Measurements from ENCODE around the gene FARP2.
"Not testable (repeated sequence)": the region's sequence is repeated elsewhere in the genome, so short reads cannot be mapped to it uniquely, and the experiment has no call there.

FARP2 gene

DNA sequence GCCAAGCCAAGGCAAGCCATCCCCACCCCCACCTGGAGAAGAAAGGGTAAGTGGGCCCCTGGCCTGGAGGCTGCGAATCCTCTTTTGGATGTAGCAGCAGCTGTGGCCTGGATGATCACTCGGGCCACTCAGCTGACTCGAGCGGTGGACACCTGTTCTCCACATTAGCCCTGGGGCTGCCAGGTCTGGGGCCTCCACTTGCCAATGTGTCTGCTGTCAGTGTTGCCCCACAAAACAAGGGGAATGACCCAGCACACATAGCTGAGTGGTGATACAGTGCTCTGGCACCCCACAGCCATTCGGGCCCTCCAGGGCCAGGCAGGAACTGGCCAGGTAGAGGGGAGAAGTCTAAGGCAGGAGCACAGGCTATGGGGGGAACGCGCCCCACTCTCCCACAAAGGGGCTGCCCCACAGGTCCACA lies 149.7 kb downstream of the FARP2 start:
- no peak for DNase-seq (ENCODE audit: low read depth)

DNA sequence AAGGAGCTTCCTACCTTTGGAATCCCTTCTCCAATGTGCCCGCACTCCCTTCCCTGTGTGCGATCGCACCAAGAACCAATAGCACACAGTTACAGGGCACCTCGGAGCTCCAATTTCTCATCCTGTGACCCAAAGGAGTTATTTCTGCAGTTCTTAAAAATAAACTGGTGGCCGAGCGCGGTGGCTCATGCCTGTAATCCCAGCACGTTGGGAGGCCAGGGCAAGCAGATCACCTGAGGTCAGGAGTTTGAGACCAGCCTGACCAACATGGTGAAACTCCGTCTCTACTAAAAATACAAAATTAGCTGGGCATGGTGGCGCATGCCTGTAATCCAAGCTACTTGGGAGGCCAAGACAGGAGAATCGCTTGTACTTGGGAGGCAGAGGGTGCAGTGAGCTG lies 150.2 kb downstream of the FARP2 start:
- DNase-seq (ENCODE audit: low read depth): not testable (repeated sequence)

DNA sequence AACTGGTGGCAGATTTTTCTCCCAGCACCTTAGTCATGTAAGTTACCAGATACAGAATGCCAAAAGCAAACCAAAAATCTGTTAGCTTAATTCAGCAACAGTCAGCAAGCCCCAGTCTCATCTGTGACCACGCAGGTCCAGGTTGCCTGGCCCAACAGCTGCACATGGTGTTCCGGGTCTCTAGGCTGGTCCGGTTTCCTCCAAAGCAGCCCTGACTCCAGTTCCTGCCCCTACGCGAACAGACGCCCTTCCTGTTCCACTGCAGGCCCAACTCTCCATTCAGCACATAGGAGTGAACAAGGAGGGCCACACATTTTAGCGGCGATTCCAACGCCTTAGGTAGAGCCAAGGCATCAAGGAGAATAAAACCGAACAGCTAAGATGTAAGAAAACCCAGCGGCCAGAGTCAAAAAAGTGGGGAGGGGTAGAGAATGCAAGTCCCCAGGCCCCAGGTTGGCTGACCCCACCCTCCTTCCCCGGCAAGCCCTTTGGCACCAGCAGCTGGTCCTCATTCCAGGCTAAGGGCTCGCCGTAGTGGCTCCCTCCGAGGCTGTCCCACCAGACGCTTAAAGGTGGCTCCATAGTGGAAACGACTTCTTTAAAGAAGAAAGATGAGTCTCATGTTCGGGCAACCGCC lies 150.8 kb downstream of the FARP2 start:
- no peak for DNase-seq (ENCODE audit: low read depth)

DNA sequence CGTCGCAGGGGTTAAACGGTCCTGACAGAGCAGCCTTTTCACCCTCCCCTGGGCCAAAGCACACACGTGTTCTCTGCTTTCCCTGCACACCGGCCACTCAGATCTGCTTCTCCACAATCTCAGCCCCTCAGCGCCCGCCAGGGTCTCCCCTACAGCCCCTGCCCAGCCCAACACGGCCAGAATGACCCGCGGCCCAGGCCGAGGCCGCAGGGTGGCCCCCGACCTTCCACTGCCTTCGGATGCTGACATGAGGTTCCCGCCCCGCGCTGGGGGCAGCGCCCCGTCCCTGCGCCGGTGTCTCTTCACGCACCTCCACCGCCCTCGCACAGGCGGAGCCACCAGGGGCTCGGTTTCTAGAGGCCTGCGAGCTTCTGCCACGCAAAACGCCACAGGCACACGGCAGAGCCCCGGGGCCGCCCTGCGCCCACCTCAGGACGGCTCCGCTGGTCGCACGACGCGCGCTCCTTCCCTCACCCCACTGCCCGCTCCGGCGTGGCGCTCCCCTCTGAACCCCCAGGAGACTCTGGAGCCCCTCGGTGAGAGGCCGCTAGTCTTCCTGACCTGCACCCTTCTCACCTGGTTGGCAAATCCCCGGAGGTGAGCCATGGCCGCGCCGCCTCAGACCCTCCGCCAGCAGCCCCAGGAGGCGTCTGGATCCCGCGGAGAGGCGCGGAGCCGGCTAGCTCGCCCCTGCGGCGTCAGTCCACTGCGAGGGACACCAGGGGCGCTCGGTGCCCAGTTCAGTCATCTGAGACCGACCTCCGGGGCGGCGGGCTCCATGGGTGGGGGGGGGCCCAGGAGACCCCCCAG lies 151.6 kb downstream of the FARP2 start:
- DNase-seq (ENCODE audit: low read depth): no peak

DNA sequence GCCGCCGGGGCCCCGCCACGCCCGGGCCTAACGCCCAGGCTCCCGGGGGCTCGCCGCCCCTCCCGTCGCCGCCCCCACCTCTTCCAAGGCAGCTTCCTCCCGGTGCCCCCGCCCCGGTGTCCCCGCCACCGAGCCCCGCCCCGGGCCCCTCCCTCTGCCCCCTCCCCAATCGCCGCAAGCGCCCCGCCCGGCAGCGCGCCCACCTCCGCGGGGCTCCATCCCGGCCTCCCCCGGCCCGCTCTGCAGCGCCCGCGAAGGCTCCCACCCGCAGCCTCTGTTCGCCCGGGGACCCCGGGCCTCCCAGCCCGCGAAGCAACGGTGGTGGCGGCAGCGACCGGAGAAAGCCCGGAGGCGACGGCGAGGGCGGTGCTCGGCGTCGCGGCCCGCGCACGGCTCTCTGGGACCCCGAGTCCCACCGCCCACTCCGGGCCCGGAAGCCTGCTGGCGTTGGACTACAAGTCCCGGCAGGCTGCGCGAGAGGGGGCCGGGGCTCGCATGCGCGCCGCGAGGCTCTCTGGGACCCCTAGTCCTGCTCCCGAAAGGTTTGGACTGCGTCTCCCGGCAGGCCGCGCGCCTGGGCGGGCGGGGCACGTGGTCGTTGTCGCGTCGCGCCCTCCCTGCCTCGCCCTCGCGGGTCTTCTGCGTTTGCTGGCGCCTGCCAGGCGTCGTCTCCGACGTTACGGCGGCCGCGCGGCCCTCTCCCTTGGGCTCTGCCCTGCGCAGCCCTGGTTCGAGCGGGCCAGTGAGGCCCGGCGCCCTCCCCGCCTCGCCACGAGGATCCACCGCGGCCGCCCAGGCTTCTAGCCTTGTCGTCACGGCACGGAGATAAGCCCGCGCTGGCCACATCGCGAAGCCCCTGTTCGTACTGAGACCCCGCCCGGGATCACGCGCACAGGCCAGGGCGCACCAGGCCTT lies 152.4 kb downstream of the FARP2 start, which contains the start of gene STK25:
TSS of gene STK25 (minus strand) at position 345 of the 915 bp plus-strand sequence. CDS start 549 bp downstream, outside the sequence.
- peak; percentile 96 for DNase-seq (ENCODE audit: low read depth)

DNA sequence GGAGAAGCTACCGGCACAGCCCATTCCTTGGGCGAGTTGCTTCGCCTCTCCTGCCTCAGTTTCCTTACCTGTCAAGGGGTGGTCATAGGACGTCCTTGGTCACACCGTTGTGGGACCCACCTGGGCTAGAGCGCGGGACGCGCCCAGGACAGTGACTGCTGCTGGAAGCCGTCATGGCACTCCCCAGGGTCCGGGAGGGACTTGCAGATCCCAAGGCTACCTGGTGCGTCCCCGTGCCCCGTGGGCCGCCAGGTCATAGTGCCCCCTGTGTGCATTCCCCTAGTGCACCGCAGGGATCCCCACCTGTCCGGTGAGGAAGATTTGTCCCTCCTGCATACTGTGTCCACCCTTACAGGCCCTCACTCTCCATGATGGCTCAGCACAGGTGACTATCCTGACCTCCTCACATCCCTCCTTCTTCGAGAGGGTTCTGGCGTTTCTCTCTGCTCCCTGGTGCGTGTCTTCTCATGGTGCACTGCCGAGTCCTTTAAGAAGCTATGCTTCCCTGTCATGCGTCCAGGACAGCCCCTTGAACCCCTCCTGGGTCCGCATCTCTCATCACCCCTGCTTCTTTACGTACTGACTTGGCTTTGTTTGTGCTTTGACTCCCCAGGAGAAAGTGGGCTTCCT lies 153.2 kb downstream of the FARP2 start:
- DNase-seq (ENCODE audit: low read depth): no peak

DNA sequence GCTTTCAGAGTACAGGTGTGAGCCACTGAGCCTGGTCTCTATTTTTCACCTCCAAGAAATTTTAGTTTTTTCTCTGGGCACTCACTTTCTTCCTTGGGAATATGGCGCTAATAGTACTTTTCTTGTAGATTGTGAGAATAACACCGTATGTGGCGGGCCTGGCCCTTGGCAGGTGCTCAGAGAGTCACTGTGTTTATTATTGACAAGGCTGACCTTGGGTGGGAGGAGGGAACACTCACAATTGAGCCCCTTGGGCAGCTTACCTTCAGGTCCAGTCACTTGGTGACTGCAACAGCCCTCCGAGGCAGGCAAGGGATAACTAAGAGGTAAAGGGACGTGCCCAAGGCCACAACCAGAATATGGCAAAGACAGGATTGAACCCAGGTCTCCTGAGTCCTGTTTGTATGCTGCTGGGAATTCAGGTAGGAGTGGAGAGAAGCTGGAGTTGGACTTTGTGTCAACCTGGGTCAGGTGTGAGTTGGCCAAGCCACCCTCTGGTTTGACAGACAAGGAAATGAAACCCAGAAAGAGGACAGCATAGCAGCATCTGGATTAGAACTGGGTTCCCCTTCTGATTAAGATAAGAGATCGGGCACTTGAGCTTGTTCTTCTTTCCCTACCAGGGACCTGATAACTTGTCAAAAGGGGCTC lies 155.1 kb downstream of the FARP2 start:
- no peak for DNase-seq (ENCODE audit: low read depth)

DNA sequence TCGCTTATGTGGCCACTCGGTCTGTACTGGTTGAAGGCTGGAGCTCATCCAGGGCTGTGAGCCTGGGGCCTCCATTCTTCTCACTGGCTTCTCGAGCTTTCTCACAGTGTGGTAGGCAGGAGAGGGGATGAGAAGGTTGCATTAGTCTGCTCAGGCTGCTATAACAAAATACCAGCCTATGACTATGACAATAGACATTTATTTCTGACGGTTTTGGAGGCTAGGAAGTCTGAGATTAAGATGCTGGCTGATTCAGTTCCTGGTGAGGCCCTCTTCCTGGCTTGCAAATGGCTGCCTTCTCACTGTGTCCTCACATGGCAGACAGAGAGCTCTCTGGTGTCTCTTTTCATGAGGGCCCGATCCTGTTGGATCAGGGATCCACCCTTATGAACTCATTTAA lies 158.5 kb downstream of the FARP2 start:
- DNase-seq (ENCODE audit: low read depth): no peak

DNA sequence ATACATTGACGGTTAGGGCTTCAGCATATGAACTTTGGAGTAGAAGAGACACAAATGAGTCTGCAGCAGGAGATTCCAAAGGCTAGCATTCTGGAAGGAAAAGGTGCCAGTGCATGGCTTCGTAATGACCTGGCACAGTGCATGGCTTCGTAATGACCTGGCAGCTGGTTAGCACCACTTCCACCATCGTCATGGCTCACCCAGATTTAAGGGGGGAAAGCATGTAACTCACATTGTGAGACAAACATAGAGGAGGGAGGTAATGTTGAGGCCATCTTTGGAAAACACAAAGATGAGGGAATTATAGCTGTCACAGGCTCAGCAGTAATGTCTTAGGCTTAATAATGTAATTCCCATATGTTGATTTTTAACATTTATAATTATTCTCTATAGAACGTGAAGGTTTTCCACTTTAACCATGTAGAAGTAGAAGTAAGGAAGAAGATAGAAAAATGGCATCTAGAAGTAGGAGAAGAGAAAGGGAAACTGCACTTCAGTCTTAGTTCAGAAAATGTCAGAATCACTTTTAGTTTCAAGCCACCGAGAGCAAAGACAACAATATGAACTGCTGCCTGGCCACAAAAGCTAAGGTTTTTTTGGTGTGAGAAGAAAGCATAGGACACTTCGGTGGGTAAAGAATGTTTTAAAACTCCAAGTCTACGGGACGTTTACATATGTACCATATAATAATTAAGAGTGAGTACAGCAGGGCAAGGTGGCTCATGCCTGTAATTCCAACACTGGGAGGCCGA lies 159.1 kb downstream of the FARP2 start:
- DNase-seq (ENCODE audit: low read depth): no peak

DNA sequence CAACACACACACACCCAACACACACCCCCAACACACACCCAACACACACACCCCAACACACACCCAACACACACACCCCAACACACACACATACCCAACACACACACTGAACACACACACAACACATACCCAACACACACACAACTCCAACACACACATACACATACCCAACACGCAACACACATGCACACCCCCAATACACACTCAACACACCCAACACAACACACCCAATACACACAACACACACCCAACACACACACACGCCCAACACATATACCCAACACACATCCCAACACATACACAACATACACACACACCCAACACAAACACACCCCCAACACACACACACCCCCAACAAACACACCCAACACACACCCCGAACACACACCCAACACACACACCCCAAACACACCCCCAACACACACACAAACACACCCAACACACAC lies 160.5 kb downstream of the FARP2 start:
- DNase-seq (ENCODE audit: low read depth): no peak

DNA sequence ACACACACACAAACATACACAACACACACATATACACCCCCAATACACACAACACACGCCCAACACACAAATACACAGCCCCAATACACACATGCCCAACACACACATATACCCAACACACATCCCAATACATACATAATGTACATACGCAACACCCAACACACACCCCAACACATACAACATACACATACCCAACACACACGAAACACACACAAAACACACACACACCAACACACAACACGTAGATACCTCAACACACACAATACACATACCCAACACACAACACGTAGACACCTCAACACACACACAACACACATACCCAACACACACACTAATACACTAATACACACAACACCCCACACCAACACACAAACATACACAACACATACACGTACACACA lies 161.2 kb downstream of the FARP2 start:
- DNase-seq (ENCODE audit: low read depth): no peak

DNA sequence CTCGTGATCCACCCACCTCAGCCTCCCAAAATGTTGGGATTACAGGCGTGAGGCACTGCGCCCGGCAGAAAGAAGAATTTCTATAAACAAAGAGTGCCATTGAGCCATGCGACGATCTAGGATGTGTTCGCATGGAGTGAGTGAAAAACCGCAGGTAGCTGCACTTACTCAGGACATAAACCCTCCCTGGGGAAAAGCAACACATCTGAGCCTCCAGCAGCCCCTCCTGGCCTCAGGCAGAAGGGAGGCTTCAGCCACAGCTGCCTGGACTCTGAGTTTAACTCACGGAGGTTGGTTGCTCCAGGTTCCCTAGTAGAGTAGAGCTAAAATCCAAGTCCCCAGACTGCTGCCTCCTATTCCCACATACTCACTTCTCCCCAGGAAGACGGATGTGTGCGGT lies 163.6 kb downstream of the FARP2 start:
- DNase-seq (ENCODE audit: low read depth): no peak

DNA sequence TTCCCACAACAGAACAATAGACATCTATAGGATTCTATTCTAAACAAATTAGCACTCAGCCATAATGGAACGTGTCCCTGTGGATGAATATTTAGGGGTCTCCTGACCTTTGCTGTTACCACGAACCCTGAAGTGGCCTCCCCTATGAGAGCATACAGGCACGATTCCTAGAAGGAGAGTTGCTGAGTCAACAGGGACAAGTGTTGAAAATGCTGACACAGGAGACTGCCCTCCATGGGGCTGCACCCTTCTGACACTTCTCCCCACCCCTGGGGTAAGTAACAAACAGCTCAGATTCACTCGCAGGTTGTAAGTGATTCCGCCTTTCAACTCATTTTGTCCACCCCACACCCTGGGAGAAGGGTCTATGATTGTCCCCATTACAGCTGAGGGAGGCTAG lies 166.4 kb downstream of the FARP2 start:
- no peak for DNase-seq (ENCODE audit: low read depth)

DNA sequence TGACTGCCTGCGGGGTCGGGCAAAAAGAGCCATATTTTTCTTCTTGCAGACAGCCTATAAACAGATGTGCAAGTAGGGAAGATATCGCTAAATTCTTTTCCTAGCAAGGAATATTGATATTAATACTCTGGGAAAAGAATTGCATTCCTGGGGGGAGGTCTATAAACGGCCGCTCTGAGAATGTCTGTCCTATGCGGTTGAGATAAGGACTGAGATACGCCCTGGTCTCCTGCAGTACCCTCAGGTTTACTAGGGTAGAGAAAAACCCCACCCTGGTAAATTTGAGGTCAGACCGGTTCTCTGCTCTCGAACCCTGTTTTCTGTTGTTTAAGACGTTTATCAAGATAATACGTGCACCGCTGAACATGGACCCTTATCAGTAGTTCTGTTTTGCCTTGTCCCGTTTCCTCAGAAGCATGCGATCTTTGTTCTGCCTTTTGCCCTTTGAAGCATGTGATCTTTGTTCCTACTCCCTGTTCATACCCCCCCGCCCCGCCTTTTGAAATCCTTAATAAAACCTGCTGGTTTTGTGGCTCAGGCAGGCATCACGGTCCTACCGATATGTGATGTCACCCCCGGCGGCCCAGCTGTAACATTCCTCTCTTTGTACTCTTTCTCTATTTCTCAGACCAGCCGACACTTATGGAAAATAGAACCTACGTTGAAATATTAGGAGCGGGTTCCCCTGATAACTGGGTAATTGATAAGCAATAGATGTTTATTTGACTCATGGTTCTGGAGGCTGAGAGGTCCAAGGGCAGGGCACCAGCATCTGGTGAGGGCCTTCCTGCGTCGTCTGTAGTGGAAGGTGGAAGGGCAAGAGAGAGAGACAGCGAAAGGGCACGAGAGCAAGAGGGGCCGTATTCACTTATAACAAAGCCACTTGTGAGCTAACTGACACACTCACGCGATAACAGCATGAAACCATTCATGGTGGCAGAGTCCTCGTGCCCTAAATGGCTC lies 170.0 kb downstream of the FARP2 start:
- not testable (repeated sequence) for DNase-seq (ENCODE audit: low read depth)

DNA sequence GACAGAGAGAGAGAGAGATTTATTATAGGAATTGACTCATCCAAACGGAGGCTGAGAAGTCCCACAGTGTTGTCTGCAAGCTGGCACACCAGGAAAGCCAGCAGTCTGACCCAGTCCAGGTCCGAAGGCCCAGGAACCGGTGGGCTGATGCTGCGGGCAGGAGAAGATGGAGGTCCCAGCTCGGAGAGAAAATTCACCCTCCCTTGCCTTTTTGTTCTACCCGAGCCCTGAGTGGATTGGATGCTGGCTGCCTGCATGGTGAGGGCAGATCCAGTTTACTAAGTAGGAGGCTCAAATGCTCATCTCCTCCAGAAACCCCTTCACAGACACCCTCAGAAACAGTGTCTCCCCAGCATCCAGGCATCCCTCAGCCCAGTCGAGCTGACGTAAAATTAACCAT lies 174.5 kb downstream of the FARP2 start:
- DNase-seq (ENCODE audit: low read depth): no peak

DNA sequence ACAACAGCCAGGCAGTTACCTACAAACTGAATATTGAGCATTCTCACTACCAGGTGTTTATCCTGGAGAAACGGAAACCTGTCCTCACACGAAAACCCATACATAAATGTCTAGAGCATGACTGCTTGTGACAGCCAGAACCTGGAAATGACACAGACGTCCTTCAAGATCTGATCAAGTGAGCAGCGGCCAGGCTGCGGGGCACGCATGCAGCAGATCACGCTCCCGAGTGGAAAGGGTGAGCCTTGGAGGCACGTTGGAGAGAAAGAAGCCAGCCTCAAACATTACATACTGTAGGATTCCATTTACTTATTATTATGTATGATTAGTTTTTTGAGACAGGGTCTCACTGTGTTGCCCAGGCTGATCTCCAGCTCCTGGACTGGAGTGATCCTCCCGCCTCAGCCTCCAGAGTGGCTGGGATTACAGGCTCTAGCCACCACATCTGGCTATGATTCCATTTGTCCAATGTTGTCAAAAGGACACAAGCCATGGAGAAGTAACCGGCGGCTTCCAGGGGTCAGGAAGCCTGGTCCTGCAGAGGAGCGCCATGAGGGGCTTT lies 175.2 kb downstream of the FARP2 start:
- no peak for DNase-seq (ENCODE audit: low read depth)

DNA sequence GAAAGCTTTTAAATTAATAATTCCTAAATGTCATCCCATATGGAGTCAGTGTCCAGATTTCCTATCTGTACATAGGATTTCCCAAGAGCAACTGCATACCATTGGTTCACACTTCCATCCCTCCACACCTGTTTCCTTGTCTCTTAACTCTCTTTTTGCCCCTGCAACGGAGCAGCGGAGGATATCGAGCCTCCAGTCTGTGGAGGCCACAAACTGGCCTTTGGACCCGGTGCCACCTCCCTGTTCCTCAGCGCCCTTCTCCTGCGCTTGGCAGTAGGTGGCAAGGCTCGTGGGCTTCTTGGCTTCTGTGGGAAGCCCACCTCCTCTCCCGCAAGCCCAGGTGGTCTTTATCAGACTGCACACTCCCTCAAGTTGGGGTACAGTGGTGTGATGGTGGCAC lies 176.1 kb downstream of the FARP2 start:
- no peak for DNase-seq (ENCODE audit: low read depth)

DNA sequence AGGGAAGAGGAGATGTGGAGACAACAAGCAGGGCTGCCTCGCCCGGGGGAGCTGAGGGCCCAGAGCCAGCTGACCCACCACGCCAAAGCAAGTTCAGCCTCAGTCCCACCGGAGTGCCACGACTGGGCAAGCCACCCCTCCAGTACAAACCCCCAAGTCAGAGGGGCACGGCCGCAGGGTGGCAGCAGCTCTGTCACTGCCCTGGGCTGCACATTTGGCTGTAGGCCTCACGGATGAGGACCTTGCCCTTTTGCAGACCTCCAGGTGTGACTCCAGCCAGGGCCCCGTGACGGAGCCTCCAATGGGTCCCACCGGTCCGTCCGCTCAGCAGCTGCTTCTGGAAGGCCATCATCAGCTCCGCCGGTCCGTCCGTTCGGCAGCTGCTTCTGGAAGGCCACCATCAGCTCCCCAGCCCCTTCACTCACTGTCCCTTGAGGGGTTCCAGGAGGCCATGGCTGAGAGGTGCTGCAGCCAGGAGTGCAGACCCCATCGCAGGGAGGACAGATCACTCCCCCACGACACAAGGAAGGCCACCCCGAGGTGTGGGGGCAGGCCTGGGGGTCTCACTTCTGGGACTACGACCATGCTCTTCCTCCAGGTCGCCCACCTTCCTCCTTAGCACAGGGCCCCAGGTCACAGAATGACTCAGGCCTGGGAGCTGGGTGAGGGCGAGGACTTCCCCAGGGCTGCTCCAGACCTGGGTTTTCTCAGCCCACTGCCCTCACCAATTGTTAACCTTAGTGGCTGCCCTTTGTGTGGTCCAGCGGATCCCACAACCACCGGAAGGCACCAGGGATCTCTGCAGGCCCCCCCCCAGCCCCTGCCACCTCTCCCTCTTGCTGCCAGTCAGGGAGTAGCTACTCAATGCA lies 176.9 kb downstream of the FARP2 start:
- DNase-seq (ENCODE audit: low read depth): no peak

Measured in T-helper 22 cell (primary cell).